ENCODE measurements around the gene SYNE1. TPM values are rescaled to one million over a fixed set of nuclear protein-coding genes. Genes with fewer than 3 reads are reported as not detected.

SYNE1 gene
- total and polyA plus RNA-seq, 2 of the 8 experiments (the other 6 are each of a cell fraction or from before 2014, with no cell fraction given) = 2.8 to 5.5 TPM

GRCh38 chr6:152364866-152365265 is 272.3 kb downstream of the SYNE1 start:
- Histone ChIP-seq H3K4me1 (replicated peaks in 1 of 4; ENCODE audit: control insufficient read depth in 3 of 4, insufficient read depth in 4 of 4, low read length in 3 of 4) (no peaks in the 10 kb centered on the region; a peak in 1 of 7 replicates), H3K4me2 (ENCODE audit: insufficient read depth in 1 of 2, low read depth in 2 of 2, low read length in 2 of 2) (no peak overlapping the region), H3K79me1 (ENCODE audit: low read depth, low read length) (no peaks in the 10 kb centered on the region), H3K36me3 (ENCODE audit: control insufficient read depth in 2 of 4, insufficient read depth in 4 of 4, low read length in 3 of 4) (no peaks in the 10 kb centered on the region), H3K23me2 (ENCODE audit: low read depth, low read length) (no peaks in the 10 kb centered on the region), H2BK120ac (replicated peaks; ENCODE audit: low read depth, low read length) (no peak overlapping the region), H3K4me3 (ENCODE audit: extremely low read depth in 1 of 4, insufficient read depth in 2 of 4, low read depth in 3 of 4, low read length in 4 of 4) (no peak overlapping the region), H3K4ac (replicated peaks; ENCODE audit: insufficient read length, low read depth, low read length) (no peak overlapping the region), H3K18ac (ENCODE audit: extremely low read depth, low read length) (no peak overlapping the region), H3K27me3 (replicated peaks in 1 of 4; ENCODE audit: control insufficient read depth in 3 of 4, extremely low read depth in 1 of 4, insufficient read depth in 3 of 4, low read length in 3 of 4) (no peaks in the 10 kb centered on the region), H2BK5ac (ENCODE audit: low read depth, low read length) (no peak overlapping the region), H3K9ac (replicated peaks in 1 of 4; ENCODE audit: extremely low read depth in 1 of 4, low read depth in 3 of 4, low read length in 3 of 4) (no peak overlapping the region), H2BK15ac (ENCODE audit: low read length) (no peak overlapping the region), H2BK20ac (ENCODE audit: low read length) (no peak overlapping the region), H2BK12ac (ENCODE audit: low read depth, low read length) (no peak overlapping the region), H4K8ac (ENCODE audit: extremely low read depth, insufficient read depth, low read length) (no peak overlapping the region), H3K9me3 (ENCODE audit: insufficient read depth in 2 of 2, low read depth in 1 of 2, low read length in 1 of 2) (no peaks in the 10 kb centered on the region), H4K5ac (ENCODE audit: insufficient read length, low read depth, low read length) (no peak overlapping the region), H4K91ac (replicated peaks; ENCODE audit: insufficient read length, low read length) (no peak overlapping the region), H3K23ac (ENCODE audit: insufficient read length) (no peak overlapping the region), H4K20me1 (replicated peaks in 1 of 2; ENCODE audit: control insufficient read depth in 1 of 2, insufficient read depth in 2 of 2, low read length in 2 of 2) (no peaks in the 10 kb centered on the region), H3K14ac (ENCODE audit: insufficient read length) (no peak overlapping the region), H2AK5ac (ENCODE audit: low read depth, low read length) (no peak overlapping the region), H2AFZ (ENCODE audit: low read length) (no peak overlapping the region), H3K27ac (ENCODE audit: low read depth, low read length) (no peak overlapping the region), H3K56ac (replicated peaks; ENCODE audit: insufficient read length, low read depth, low read length) (no peak overlapping the region), H3K79me2 (ENCODE audit: control insufficient read depth in 1 of 2, insufficient read depth in 2 of 2, low read length in 2 of 2) (no peaks in the 10 kb centered on the region)
- POLR2A ChIA-PET (ENCODE audit: partially characterized antibody) = interaction anchor here (0.6 kb wide), 1 partner anchor 8 kb away, joined by 3 read pairs; no protein-coding TSS in a partner anchor
- FAIRE-seq (no peak), DNase-seq (ENCODE audit: low read depth in 1 of 2, low spot score in 2 of 2) (no peak)
- 63% methylated on average over 2 of the region's 2 CpGs; no CpG with 5 or more reads in 1 of the 2 experiments for WGBS, 2 experiments (ENCODE audit: extremely low coverage in 1 of 2, insufficient coverage in 1 of 2, insufficient read length in 1 of 2, insufficient replicate concordance in 2 of 2, low coverage in 1 of 2, low lambda C conversion rate in 2 of 2, missing lambda C conversion rate in 1 of 2)
- CTCF ChIA-PET (ENCODE audit: partially characterized antibody) = interaction anchor here (1.5 to 6.3 kb wide), 2 partner anchors 8 to 28 kb away, joined by 4 to 31 read pairs; no protein-coding TSS in a partner anchor
- TF ChIP-seq E2F6 (IDR thresholded peaks at IDR 0.05) (no peak), CHD2 (IDR thresholded peaks at IDR 0.05; ENCODE audit: low read length) (no peak)

Data from H1 (cell line).